Activated B cell treated with CpG ODN at 0.5 μM for 24 hours (primary cell): ENCODE data around the gene TFIP11. TPM values are rescaled to one million over a fixed set of nuclear protein-coding genes. Genes with fewer than 3 reads are reported as not detected.

Source experiments
- ATAC-seq: fragments of 200-7000 bp; cut with Tn5 transposase; one replicate; pipeline ENCODE4 v1.10.0; 2021; ENCODE audit warnings: low read depth, mild to moderate bottlenecking, moderate library complexity
- CTCF ChIA-PET: fragments of 350-600 bp; sonication (Branson Sonifier 250); formaldehyde crosslinking; loops from one replicate; lab custom pipeline; 2021; ENCODE audit warnings: antibody characterized with exemption; lab: Charles Lee
- POLR2A ChIA-PET: fragments of 350-600 bp; sonication (Branson Sonifier 250); formaldehyde crosslinking; loops from one replicate; lab custom pipeline; 2021; ENCODE audit warnings: antibody characterized with exemption; lab: Charles Lee
- DNase-seq: peaks from one replicate; pipeline ENCODE4 v3.0.0; 2022
- H3K27ac Mint-ChIP-seq: one replicate; pipeline ENCODE4 v1.8.0; 2020; ENCODE audit warnings: mixed read lengths
- H3K27me3 Mint-ChIP-seq: one replicate; pipeline ENCODE4 v1.8.0; 2021; ENCODE audit warnings: mixed read lengths
- H3K36me3 Mint-ChIP-seq: one replicate; pipeline ENCODE4 v1.8.0; 2021; ENCODE audit warnings: low read depth, mixed read lengths
- H3K4me1 Mint-ChIP-seq: one replicate; pipeline ENCODE4 v1.8.0; 2021; ENCODE audit warnings: mixed read lengths
- H3K4me3 Mint-ChIP-seq: one replicate; pipeline ENCODE4 v1.8.0; 2020; ENCODE audit warnings: mild to moderate bottlenecking, mixed read lengths
- H3K9me3 Mint-ChIP-seq: one replicate; pipeline ENCODE4 v1.8.0; 2020; ENCODE audit warnings: mixed read lengths
- CTCF ChIP-seq: fragments of 200-600 bp; IDR thresholded peaks from one replicate; pipeline ENCODE4 v1.8.0; 2022; ENCODE audit warnings: antibody characterized with exemption, mild to moderate bottlenecking
- intact Hi-C: fragments of 100-400 bp; cut with micrococcal nuclease; formaldehyde crosslinking; loops from one replicate; pipeline ENCODE4 v1.15.1; 2024
- total RNA-seq: library from RNA; stranded (reverse); gene quantifications from 2 replicates; pipeline ENCODE4 v1.2.3, GENCODE V29; 2022

TFIP11 gene
- total RNA-seq, 1 donor from 2014 or later: 59.0 TPM

GRCh38 chr22:26460202-26460601 is 52.1 kb downstream of the TFIP11 start:
- H3K9me3 Mint-ChIP-seq: no peaks in the 10 kb centered on the region
- ATAC-seq (no peak), DNase-seq (no peak)
- no peak for TF ChIP-seq CTCF
- no peak overlapping the region for H3K27ac Mint-ChIP-seq
- peaks cover 82% of the 10 kb centered on the region for H3K36me3 Mint-ChIP-seq
- peaks cover 2% of the 10 kb centered on the region for H3K4me1 Mint-ChIP-seq
- ChIA-PET POLR2A (no interaction called here), CTCF (interaction anchor here (0.7 to 6.4 kb wide), 13 partner anchors 8 to 95 kb away, joined by 3 to 138 read pairs (median 4); partner anchors contain the start of genes ASPHD2, HPS4 and SRRD)
- H3K27me3 Mint-ChIP-seq: no peaks in the 10 kb centered on the region
- intact Hi-C loops: loop anchor here (5.0 kb wide), 1 partner anchor 33 kb away; the partner anchor contains the start of gene ASPHD2
- no peak overlapping the region for H3K4me3 Mint-ChIP-seq

- DNase-seq (no peak), ATAC-seq (no peak)
- no peak overlapping the region for H3K4me3 Mint-ChIP-seq
- POLR2A ChIA-PET: no interaction called here
- intact Hi-C loops: no loop called here
- H3K27ac Mint-ChIP-seq: no peak overlapping the region
- CTCF ChIA-PET: no interaction called here
- no peak for TF ChIP-seq CTCF
- peaks cover 75% of the 10 kb centered on the region for H3K36me3 Mint-ChIP-seq
- no peaks in the 10 kb centered on the region for H3K9me3 Mint-ChIP-seq
- no peaks in the 10 kb centered on the region for H3K27me3 Mint-ChIP-seq
- H3K4me1 Mint-ChIP-seq: peaks cover 2% of the 10 kb centered on the region
These were observed 54.5 kb downstream of the TFIP11 start for GRCh38 chr22:26457661-26458272.

- Mint-ChIP-seq H3K27me3 (no peaks in the 10 kb centered on the region), H3K27ac (no peak overlapping the region), H3K9me3 (no peaks in the 10 kb centered on the region), H3K36me3 (peaks cover 75% of the 10 kb centered on the region), H3K4me3 (no peak overlapping the region), H3K4me1 (no peaks in the 10 kb centered on the region)
- ATAC-seq (no peak), DNase-seq (no peak)
- TF ChIP-seq CTCF: no peak
- CTCF ChIA-PET: interaction anchor here (1.0 kb wide), 1 partner anchor 48 kb away, joined by 3 read pairs; no protein-coding TSS in a partner anchor
- intact Hi-C loops: no loop called here
- POLR2A ChIA-PET: no interaction called here
These were observed 58.3 kb downstream of the TFIP11 start for GRCh38 chr22:26453812-26454500.

GRCh38 chr22:26453216-26453615 is 59.1 kb downstream of the TFIP11 start:
- H3K27ac Mint-ChIP-seq: no peak overlapping the region
- H3K4me1 Mint-ChIP-seq: no peaks in the 10 kb centered on the region
- ChIA-PET POLR2A (interaction anchor here (0.9 kb wide), 1 partner anchor 30 kb away, joined by 3 read pairs; the partner anchor contains the start of gene HPS4), CTCF (interaction anchor here (2.1 kb wide), 1 partner anchor 8 kb away, joined by 11 read pairs; no protein-coding TSS in a partner anchor)
- ATAC-seq: no peak
- no peak overlapping the region for H3K4me3 Mint-ChIP-seq
- no peaks in the 10 kb centered on the region for H3K27me3 Mint-ChIP-seq
- no peaks in the 10 kb centered on the region for H3K9me3 Mint-ChIP-seq
- intact Hi-C loops: no loop called here
- TF ChIP-seq CTCF: no peak
- H3K36me3 Mint-ChIP-seq: peaks cover 69% of the 10 kb centered on the region
- DNase-seq: no peak
